AG09319 (cell line): Measurements from ENCODE around the gene BCL2A1.

ENCODE experiments used
- DNase-seq: peaks from one replicate; pipeline ENCODE4 v3.0.0-alpha.2; 2010; ENCODE audit warnings: low read depth; ENCODE audit errors: extremely low read depth
- CTCF ChIP-seq: IDR thresholded peaks from 2 replicates; pipeline ENCODE4 v1.5.1; 2011; ENCODE audit warnings: low read depth, mild to moderate bottlenecking, inconsistent platforms, low read length, moderate library complexity

The BCL2A1 gene

GRCh38 chr15:80011596-80011995 lies 40.6 kb upstream of the BCL2A1 start:
- no peak for DNase-seq

GRCh38 chr15:80011041-80011523 lies 40.1 kb upstream of the BCL2A1 start:
- DNase-seq = peak; percentile 88

More at GRCh38 chr15:80011596-80011995, 40.6 kb upstream of the BCL2A1 start:
- no peak for TF ChIP-seq CTCF

- DNase-seq = no peak
- no peak for TF ChIP-seq CTCF
Measured at GRCh38 chr15:80010131-80010673, 39.2 kb upstream of the BCL2A1 start.

GRCh38 chr15:80007532-80007931 lies 36.5 kb upstream of the BCL2A1 start:
- no peak for TF ChIP-seq CTCF
- DNase-seq = no peak

GRCh38 chr15:80006946-80007345 lies 36.0 kb upstream of the BCL2A1 start:
- no peak for TF ChIP-seq CTCF

GRCh38 chr15:80003934-80004472 lies 33.0 kb upstream of the BCL2A1 start:
- DNase-seq = no peak
- TF ChIP-seq CTCF = no peak

More at GRCh38 chr15:80006946-80007345, 36.0 kb upstream of the BCL2A1 start:
- no peak for DNase-seq

- DNase-seq = no peak
- TF ChIP-seq CTCF = no peak
Measured at GRCh38 chr15:80003171-80003570, 32.2 kb upstream of the BCL2A1 start.

GRCh38 chr15:80002267-80002666 lies 31.3 kb upstream of the BCL2A1 start:
- no peak for DNase-seq
- TF ChIP-seq CTCF = no peak
